Upper lobe of left lung (tissue), 4 donors: ENCODE data around the gene ANKMY1.

Experiments used
- CTCF ChIP-seq, 6 experiments: fragments of 450-650 bp in 4 of 6; fragments of 200-600 bp in 2 of 6; sonication (generic) in 2 of 6; IDR thresholded peaks; one replicate each; pipeline ENCODE4 v1.5.1; 2016 to 2019; ENCODE audit warnings: antibody characterized with exemption in 6 of 6
- POLR2A ChIP-seq, 4 donors: fragments of 450-650 bp; IDR thresholded peaks; one replicate each; pipeline ENCODE4 v1.5.1; 2016 to 2017; ENCODE audit warnings: antibody characterized with exemption in 4 of 4, mild to moderate bottlenecking in 2 of 4
- POLR2AphosphoS5 ChIP-seq, 2 donors: sonication (generic); formaldehyde crosslinking; IDR thresholded peaks; one replicate each; pipeline ENCODE4 v1.5.1; 2017; ENCODE audit warnings: antibody characterized with exemption in 2 of 2

GRCh38 chr2:240520974-240521350 lies 36.8 kb downstream of the ANKMY1 start:
- TF ChIP-seq CTCF (IDR thresholded peaks at IDR 0.05) (no peak), POLR2AphosphoS5 (IDR thresholded peaks at IDR 0.05) (no peak), POLR2A (IDR thresholded peaks at IDR 0.05) (no peak)
